ENCODE measurements around the gene TLR1.

Gene TLR1

DNA sequence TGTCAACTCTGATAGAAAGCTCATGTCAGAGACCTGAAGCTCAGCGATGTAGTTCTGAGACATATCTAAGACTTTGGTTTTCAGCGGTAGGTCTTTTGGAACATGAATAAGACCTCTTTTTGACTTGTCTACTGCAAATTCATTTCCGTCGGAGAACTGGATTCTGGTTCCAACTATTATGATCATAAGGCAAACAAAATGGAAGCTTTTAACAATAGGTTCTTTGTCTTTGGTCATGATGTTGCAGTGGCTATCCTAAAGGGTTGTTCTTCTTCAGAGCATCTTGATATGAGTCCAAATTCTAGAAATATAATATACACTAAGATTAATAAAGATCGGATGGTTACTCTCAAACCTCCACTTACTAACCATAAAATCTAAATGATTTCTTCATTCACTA lies 24.6 kb upstream of the TLR1 start:
- Histone ChIP-seq H3K4me2 (ENCODE audit: insufficient read depth, low read length) (no peak overlapping the region), H3K36me3 (ENCODE audit: insufficient read depth, low read length) (no peaks in the 10 kb centered on the region), H3K9ac (ENCODE audit: low read depth, low read length) (no peak overlapping the region), H3K9me3 (ENCODE audit: insufficient read depth, low read length, severe bottlenecking) (no peaks in the 10 kb centered on the region), H4K20me1 (ENCODE audit: insufficient read depth, low read length) (no peaks in the 10 kb centered on the region), H2AFZ (ENCODE audit: low read depth, low read length) (no peak overlapping the region), H3K27me3 (ENCODE audit: insufficient read depth, low read length, poor library complexity) (no peaks in the 10 kb centered on the region), H3K4me3 (ENCODE audit: low read depth in 1 of 2, low read length in 2 of 2) (no peak overlapping the region), H3K79me2 (ENCODE audit: insufficient read depth, low read length) (no peaks in the 10 kb centered on the region), H3K27ac (ENCODE audit: low read length) (no peak overlapping the region), H3K4me1 (ENCODE audit: insufficient read depth, low read length) (no peaks in the 10 kb centered on the region)
- ATAC-seq (ENCODE audit: insufficient read depth, low read depth) (no peak), DNase-seq (no peak)
- TF ChIP-seq, protein P1, sequence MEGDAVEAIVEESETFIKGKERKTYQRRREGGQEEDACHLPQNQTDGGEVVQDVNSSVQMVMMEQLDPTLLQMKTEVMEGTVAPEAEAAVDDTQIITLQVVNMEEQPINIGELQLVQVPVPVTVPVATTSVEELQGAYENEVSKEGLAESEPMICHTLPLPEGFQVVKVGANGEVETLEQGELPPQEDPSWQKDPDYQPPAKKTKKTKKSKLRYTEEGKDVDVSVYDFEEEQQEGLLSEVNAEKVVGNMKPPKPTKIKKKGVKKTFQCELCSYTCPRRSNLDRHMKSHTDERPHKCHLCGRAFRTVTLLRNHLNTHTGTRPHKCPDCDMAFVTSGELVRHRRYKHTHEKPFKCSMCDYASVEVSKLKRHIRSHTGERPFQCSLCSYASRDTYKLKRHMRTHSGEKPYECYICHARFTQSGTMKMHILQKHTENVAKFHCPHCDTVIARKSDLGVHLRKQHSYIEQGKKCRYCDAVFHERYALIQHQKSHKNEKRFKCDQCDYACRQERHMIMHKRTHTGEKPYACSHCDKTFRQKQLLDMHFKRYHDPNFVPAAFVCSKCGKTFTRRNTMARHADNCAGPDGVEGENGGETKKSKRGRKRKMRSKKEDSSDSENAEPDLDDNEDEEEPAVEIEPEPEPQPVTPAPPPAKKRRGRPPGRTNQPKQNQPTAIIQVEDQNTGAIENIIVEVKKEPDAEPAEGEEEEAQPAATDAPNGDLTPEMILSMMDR (IDR thresholded peaks at IDR 0.05; ENCODE audit: borderline replicate concordance, extremely low read depth, low read length, poor library complexity, severe bottlenecking), result no peak
- TF ChIP-seq EZH2 (IDR thresholded peaks at IDR 0.05; ENCODE audit: borderline replicate concordance, low read depth, low read length, severe bottlenecking), result no peak

DNA sequence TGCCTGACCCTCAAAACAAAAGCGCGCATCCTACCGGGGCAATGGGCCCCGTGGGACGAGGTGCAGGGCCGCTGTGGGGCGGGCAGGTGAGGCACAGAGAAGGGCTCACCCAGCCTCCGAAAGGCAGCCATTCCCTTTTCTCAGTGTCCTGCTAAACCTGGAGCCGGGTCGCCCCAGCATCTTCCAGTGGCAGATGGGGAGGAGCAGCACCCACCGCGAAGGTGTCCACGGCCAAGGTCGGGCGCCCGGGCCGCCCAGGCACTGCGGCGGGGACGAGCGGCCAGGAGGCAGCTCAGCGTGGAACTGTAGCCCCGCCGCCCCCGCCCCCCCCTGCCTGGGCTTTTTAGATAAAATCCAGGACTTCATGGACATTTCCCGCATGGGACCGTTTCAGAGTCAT lies 19.2 kb upstream of the TLR1 start:
- no peaks in the 10 kb centered on the region for H3K36me3 ChIP-seq (ENCODE audit: insufficient read depth, low read length)
- TF ChIP-seq, protein P1 (IDR thresholded peaks at IDR 0.05; ENCODE audit: borderline replicate concordance, extremely low read depth, low read length, poor library complexity, severe bottlenecking), result no peak
- TF ChIP-seq EZH2 (IDR thresholded peaks at IDR 0.05; ENCODE audit: borderline replicate concordance, low read depth, low read length, severe bottlenecking), result no peak
- no peak overlapping the region for H3K4me3 ChIP-seq (ENCODE audit: low read depth in 1 of 2, low read length in 2 of 2)

DNA sequence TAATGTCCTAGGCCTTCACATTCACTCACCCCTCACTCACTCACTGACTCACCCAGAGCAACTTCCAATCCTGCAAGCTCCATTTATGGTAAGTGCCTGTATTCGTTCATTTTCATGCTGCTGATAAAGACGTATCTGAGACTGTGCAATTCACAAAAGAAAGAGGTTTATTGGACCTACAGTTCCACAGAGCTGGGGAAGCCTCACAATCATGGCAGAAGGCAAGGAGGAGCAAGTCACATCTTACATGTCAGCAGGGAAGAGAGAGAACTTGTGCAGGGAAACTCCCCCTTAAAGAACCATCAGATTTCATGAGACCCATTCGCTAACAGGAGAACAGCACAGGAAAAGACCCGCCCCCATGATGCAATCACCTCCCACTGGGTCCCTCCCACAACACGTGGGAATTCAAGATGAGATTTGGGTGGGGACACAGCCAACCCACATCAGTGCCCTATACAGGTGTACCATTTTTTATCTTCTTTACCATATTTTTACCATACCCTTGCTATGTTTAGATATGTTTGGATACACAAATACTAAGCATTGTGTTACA lies 18.2 kb upstream of the TLR1 start:
- no peak for ATAC-seq (ENCODE audit: insufficient read depth, low read depth)
- H3K36me3 ChIP-seq (ENCODE audit: insufficient read depth, low read length), result no peaks in the 10 kb centered on the region
- no peak for DNase-seq

More for the DNA sequence above, 19.2 kb upstream of the TLR1 start:
- ATAC-seq (ENCODE audit: insufficient read depth, low read depth), result no peak
- H4K20me1 ChIP-seq (ENCODE audit: insufficient read depth, low read length), result no peaks in the 10 kb centered on the region
- no peak overlapping the region for H2AFZ ChIP-seq (ENCODE audit: low read depth, low read length)
- H3K27ac ChIP-seq (ENCODE audit: low read length), result no peak overlapping the region
- no peaks in the 10 kb centered on the region for H3K27me3 ChIP-seq (ENCODE audit: insufficient read depth, low read length, poor library complexity)
- no peak overlapping the region for H3K9ac ChIP-seq (ENCODE audit: low read depth, low read length)
- H3K4me1 ChIP-seq (ENCODE audit: insufficient read depth, low read length), result no peaks in the 10 kb centered on the region
- no peak for DNase-seq
- no peaks in the 10 kb centered on the region for H3K79me2 ChIP-seq (ENCODE audit: insufficient read depth, low read length)
- no peak overlapping the region for H3K4me2 ChIP-seq (ENCODE audit: insufficient read depth, low read length)
- H3K9me3 ChIP-seq (ENCODE audit: insufficient read depth, low read length, severe bottlenecking), result no peaks in the 10 kb centered on the region

More for the DNA sequence above, 18.2 kb upstream of the TLR1 start:
- Histone ChIP-seq H3K79me2 (ENCODE audit: insufficient read depth, low read length) (no peaks in the 10 kb centered on the region), H3K27ac (ENCODE audit: low read length) (no peak overlapping the region), H3K9me3 (ENCODE audit: insufficient read depth, low read length, severe bottlenecking) (no peaks in the 10 kb centered on the region), H2AFZ (ENCODE audit: low read depth, low read length) (no peak overlapping the region), H3K4me2 (ENCODE audit: insufficient read depth, low read length) (no peak overlapping the region), H3K4me1 (ENCODE audit: insufficient read depth, low read length) (no peaks in the 10 kb centered on the region), H3K9ac (ENCODE audit: low read depth, low read length) (no peak overlapping the region), H4K20me1 (ENCODE audit: insufficient read depth, low read length) (no peaks in the 10 kb centered on the region), H3K4me3 (ENCODE audit: low read depth in 1 of 2, low read length in 2 of 2) (no peak overlapping the region), H3K27me3 (ENCODE audit: insufficient read depth, low read length, poor library complexity) (no peaks in the 10 kb centered on the region)
- no peak for TF ChIP-seq EZH2 (IDR thresholded peaks at IDR 0.05; ENCODE audit: borderline replicate concordance, low read depth, low read length, severe bottlenecking)
- TF ChIP-seq, protein P1 (IDR thresholded peaks at IDR 0.05; ENCODE audit: borderline replicate concordance, extremely low read depth, low read length, poor library complexity, severe bottlenecking), result no peak

All from DND-41 (cell line).